ENCODE data around the gene DAB2.

DAB2 gene

DNA sequence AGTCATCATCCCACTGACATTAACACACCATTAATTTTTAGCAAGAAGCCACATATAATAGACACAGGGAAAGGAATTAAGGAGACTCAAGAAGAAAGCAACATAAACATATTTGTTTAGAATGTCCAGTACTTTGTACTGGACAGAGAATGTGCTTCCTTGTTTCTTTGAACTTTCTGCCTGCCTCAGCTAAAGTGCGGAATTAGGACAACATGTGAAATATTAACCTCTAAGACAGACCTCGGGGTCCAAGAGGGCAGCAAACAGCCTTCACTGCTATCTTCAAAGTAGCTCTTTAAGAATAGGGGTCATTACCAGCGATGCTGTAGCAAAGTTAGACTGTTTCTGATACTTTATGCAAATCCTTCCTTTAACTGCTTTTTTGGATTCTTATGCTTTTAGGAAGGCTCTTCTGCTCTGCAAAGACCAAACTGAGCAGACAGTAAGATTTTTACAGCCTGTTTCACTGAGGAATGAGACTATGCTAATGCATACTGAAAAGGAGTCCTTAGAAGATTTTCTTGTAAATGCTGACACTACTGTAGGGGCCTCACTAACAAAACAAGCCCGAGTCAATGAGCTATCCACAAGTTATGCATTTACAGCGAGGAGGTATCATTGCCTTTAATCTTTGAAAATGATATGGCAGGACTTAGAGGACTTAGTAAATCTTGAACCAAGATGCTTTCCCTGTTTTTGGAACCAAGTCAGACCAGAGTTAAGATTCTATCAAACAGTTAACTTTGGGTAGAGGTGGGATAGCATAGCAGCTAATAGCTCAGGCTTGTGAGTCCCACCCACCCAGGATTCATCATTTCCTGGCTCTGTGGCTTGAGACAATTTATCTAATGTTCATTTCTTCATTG lies 23.8 kb downstream of the DAB2 start:
- Histone ChIP-seq H3K4me3 (no peak overlapping the region), H3K27ac (peak overlapping the region; percentile 94)
- TF ChIP-seq, protein P1, sequence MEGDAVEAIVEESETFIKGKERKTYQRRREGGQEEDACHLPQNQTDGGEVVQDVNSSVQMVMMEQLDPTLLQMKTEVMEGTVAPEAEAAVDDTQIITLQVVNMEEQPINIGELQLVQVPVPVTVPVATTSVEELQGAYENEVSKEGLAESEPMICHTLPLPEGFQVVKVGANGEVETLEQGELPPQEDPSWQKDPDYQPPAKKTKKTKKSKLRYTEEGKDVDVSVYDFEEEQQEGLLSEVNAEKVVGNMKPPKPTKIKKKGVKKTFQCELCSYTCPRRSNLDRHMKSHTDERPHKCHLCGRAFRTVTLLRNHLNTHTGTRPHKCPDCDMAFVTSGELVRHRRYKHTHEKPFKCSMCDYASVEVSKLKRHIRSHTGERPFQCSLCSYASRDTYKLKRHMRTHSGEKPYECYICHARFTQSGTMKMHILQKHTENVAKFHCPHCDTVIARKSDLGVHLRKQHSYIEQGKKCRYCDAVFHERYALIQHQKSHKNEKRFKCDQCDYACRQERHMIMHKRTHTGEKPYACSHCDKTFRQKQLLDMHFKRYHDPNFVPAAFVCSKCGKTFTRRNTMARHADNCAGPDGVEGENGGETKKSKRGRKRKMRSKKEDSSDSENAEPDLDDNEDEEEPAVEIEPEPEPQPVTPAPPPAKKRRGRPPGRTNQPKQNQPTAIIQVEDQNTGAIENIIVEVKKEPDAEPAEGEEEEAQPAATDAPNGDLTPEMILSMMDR (IDR thresholded peaks at IDR 0.05) = no peak
- DNase-seq (ENCODE audit: low spot score) = no peak

DNA sequence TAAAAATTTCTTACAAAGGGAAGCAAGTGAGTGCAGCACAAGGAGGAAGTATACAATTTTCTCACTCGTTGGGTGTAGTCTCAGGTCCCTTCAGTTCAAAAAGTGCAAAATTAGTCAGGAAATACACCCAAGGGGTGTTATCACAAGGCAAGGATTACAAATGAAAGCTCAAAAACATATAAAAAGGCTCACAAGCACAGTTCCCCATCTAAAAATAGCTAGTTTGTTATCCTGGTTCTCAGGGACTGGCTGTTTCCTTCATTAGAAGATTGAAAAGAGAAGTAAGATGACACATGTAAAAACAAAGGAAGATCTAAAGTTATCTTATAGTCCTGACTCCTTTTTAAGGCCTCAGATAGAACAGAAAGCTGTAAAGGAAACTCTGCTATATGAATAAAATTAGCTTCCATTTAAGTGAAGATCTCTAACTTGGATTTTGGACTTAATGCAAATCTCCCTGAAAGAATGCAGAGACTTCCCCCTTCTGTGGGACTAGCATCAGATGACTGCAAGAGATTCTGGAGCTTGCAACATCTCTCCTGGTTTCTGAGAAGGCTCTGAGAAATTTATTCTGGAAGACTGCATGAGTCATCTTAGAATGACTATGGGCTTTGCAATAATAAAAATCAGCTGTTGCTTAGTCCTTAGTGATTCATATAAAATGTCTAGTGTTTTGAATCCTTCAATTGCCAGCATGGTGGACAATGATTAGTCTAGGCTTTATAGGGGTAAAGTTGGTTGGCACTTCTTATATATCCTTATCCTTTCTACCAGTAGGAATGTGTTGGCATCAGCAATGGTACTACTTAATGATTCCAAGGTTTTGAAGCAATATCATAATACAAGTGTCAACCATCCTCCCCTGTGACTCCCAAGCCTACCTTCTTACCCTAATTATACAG lies 25.4 kb downstream of the DAB2 start:
- H3K4me3 ChIP-seq = peak overlapping the region; percentile 30
- peak overlapping the region; percentile 94 for H3K27ac ChIP-seq
- TF ChIP-seq, protein P1 (IDR thresholded peaks at IDR 0.05) = no peak
- DNase-seq (ENCODE audit: low spot score) = no peak

DNA sequence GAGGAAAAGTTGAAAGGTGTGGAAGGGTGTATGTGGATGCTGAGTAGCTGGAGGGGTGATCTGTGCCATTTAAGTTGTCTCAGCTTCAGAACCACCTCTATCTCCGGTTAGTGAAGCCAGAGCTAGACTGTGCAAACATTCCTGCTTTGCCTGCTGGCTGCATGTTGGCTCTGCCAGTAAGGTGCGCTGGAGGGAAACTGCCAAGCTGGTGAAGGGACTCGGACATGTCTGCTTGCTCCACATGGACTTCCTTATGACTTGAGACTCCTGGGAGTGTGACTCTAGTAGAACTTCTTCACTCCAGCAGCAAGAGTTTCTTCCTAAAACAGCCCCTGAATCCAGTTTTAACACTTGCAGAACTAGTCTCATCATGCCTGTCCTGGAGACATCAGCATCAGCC lies 27.9 kb downstream of the DAB2 start:
- no peak for DNase-seq (ENCODE audit: low spot score)
- no peak overlapping the region for H3K4me3 ChIP-seq
- TF ChIP-seq, protein P1 (IDR thresholded peaks at IDR 0.05) = no peak
- peak overlapping the region in 1 of 2 donors; percentile 94 for H3K27ac ChIP-seq

DNA sequence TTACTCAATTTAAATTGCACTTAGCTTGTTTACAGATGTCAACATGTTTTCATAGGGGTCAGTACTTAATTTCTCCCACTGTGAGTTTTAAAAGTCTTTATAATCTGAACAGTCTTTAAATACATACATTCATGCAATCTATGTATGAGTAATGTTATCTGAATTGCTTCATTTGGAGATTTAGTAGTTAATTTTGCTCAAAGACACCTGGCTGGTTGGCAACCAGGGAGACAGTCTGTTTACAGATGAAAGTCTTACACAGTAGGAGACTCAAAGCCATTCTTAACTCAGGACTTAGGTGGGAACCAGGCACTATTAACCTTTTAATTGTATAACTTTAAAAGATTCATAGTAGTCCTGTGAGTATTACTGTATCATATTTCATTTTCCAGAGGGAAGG lies 29.3 kb downstream of the DAB2 start:
- Histone ChIP-seq H3K27ac (no peak overlapping the region), H3K4me3 (no peak overlapping the region)
- TF ChIP-seq, protein P1 (IDR thresholded peaks at IDR 0.05) = no peak
- DNase-seq (ENCODE audit: low spot score) = no peak

DNA sequence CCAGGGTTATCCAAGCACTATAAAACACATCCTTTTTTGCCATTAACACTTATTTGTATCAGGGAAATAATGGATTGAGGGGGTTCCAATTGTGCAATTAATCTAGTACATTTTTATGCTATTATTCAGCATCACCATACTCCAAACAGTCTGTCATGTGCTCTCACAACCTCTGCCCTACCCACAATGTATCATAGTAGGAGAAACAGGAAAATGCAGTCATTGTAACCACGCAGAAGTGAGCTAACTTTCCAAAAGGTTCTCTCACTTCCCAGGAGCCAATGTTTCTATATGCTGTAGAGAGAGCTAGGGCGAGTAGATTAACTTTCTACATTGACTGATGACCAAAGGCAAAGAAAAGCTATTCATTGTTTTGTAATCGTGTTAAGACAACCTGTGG lies 29.8 kb downstream of the DAB2 start:
- DNase-seq (ENCODE audit: low spot score) = no peak
- peak overlapping the region in 1 of 2 donors; percentile 35 for H3K27ac ChIP-seq
- H3K4me3 ChIP-seq = no peak overlapping the region
- TF ChIP-seq, protein P1 (IDR thresholded peaks at IDR 0.05) = no peak

DNA sequence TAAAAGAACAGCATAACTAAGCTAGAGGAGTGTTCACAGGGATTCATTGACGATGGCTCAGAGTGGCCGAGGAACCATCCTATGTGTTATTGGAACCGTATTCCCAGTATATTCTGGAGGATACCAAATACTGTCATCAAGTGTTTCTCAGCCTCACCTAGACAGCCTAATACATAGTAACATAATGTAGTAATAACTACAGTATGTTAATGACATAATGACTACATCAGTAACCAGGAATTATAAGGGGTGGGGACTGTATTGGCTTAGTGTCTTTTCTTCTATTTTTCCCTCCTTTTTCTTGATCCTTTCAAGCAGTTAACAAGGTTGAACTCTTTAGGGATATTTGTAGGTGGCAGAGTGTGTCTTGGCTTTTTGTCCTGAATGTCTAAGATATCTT lies 33.8 kb downstream of the DAB2 start:
- H3K27ac ChIP-seq = no peak overlapping the region
- TF ChIP-seq, protein P1 (IDR thresholded peaks at IDR 0.05) = no peak
- no peak overlapping the region for H3K4me3 ChIP-seq
- DNase-seq (ENCODE audit: low spot score) = no peak
